ENCODE results near the gene DISC1. TPM values are rescaled to one million over a fixed set of nuclear protein-coding genes. Genes with fewer than 3 reads are reported as not detected.
A peak's percentile ranks its signal among the peaks of the same experiment; 100 is the strongest.

The DISC1 gene
- total and polyA plus RNA-seq, 2 of the 13 experiments (the other 11 are each of a cell fraction or from before 2014, with no cell fraction given): 4.2 to 4.6 TPM

GRCh38 chr1:231691618-231692259 lies 65.1 kb downstream of the DISC1 start (continued):
- peak; percentile 52; the same call in 1 of the 2 replicates for TF ChIP-seq MAZ (IDR thresholded peaks at IDR 0.05; ENCODE audit: borderline replicate concordance, low read depth, low read length)
- no peak for TF ChIP-seq MAZ (CRISPR knock-in tag; IDR thresholded peaks at IDR 0.05; ENCODE audit: low read depth)
- TF ChIP-seq IRF2 (CRISPR knock-in tag; IDR thresholded peaks at IDR 0.05): 0 out of 2 replicates have a peak, but pooled peaks have one; percentile 18
- TF ChIP-seq SSRP1 (CRISPR knock-in tag; IDR thresholded peaks at IDR 0.05): no peak
- no peak for TF ChIP-seq ZBTB21 (CRISPR knock-in tag; IDR thresholded peaks at IDR 0.05)
- TF ChIP-seq, protein P1, sequence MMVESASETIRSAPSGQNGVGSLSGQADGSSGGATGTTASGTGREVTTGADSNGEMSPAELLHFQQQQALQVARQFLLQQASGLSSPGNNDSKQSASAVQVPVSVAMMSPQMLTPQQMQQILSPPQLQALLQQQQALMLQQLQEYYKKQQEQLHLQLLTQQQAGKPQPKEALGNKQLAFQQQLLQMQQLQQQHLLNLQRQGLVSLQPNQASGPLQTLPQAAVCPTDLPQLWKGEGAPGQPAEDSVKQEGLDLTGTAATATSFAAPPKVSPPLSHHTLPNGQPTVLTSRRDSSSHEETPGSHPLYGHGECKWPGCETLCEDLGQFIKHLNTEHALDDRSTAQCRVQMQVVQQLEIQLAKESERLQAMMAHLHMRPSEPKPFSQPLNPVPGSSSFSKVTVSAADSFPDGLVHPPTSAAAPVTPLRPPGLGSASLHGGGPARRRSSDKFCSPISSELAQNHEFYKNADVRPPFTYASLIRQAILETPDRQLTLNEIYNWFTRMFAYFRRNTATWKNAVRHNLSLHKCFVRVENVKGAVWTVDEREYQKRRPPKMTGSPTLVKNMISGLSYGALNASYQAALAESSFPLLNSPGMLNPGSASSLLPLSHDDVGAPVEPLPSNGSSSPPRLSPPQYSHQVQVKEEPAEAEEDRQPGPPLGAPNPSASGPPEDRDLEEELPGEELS (CRISPR knock-in tag; IDR thresholded peaks at IDR 0.05): 0 out of 2 replicates have a peak, but pooled peaks have one; percentile 21
- TF ChIP-seq REXO4 (CRISPR knock-in tag; IDR thresholded peaks at IDR 0.05; ENCODE audit: borderline replicate concordance): no peak
- TF ChIP-seq, protein P2, sequence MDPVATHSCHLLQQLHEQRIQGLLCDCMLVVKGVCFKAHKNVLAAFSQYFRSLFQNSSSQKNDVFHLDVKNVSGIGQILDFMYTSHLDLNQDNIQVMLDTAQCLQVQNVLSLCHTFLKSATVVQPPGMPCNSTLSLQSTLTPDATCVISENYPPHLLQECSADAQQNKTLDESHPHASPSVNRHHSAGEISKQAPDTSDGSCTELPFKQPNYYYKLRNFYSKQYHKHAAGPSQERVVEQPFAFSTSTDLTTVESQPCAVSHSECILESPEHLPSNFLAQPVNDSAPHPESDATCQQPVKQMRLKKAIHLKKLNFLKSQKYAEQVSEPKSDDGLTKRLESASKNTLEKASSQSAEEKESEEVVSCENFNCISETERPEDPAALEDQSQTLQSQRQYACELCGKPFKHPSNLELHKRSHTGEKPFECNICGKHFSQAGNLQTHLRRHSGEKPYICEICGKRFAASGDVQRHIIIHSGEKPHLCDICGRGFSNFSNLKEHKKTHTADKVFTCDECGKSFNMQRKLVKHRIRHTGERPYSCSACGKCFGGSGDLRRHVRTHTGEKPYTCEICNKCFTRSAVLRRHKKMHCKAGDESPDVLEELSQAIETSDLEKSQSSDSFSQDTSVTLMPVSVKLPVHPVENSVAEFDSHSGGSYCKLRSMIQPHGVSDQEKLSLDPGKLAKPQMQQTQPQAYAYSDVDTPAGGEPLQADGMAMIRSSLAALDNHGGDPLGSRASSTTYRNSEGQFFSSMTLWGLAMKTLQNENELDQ (CRISPR knock-in tag; IDR thresholded peaks at IDR 0.05; ENCODE audit: borderline replicate concordance): no peak
- TF ChIP-seq KDM2A (CRISPR knock-in tag; IDR thresholded peaks at IDR 0.05; ENCODE audit: borderline replicate concordance, low read depth): no peak; the same call in 1 of the 2 replicates
- TF ChIP-seq XRCC5 (optimal IDR thresholded peaks at IDR 0.05; ENCODE audit: low read length): peak; percentile 90
